AG08395 (cell line): ENCODE measurements around the gene MACROD2.
"Not testable (repeated sequence)": the region's sequence is repeated elsewhere in the genome, so short reads cannot be mapped to it uniquely, and the experiment has no call there.

Source experiments
- DNase-seq: peaks from one replicate; pipeline ENCODE4 v3.0.0; 2012; ENCODE audit warnings: mixed read lengths, low spot score

The MACROD2 gene

GRCh38 chr20:14193443-14193842 lies 198.1 kb downstream of the MACROD2 start:
- no peak for DNase-seq

GRCh38 chr20:14193885-14194284 lies 198.6 kb downstream of the MACROD2 start:
- no peak for DNase-seq

GRCh38 chr20:14197097-14197496 lies 201.8 kb downstream of the MACROD2 start:
- peak; percentile 69 for DNase-seq

- DNase-seq: no peak
These were observed 203.1 kb downstream of the MACROD2 start for GRCh38 chr20:14198416-14198815.

- DNase-seq: no peak
These were observed 203.8 kb downstream of the MACROD2 start for GRCh38 chr20:14199111-14199510.

- DNase-seq: no peak
These were observed 208.3 kb downstream of the MACROD2 start for GRCh38 chr20:14203657-14204056.

GRCh38 chr20:14207591-14207990 lies 212.3 kb downstream of the MACROD2 start:
- DNase-seq: no peak

GRCh38 chr20:14208956-14209355 lies 213.6 kb downstream of the MACROD2 start:
- DNase-seq: no peak

- DNase-seq: no peak
These were observed 214.8 kb downstream of the MACROD2 start for GRCh38 chr20:14210146-14210545.

- no peak for DNase-seq
These were observed 218.7 kb downstream of the MACROD2 start for GRCh38 chr20:14214046-14214445.

- not testable (repeated sequence) for DNase-seq
These were observed 220.6 kb downstream of the MACROD2 start for GRCh38 chr20:14215880-14216279.

GRCh38 chr20:14219801-14220461 lies 224.6 kb downstream of the MACROD2 start:
- no peak for DNase-seq

GRCh38 chr20:14220986-14221385 lies 225.7 kb downstream of the MACROD2 start:
- no peak for DNase-seq

GRCh38 chr20:14223806-14224205 lies 228.5 kb downstream of the MACROD2 start:
- DNase-seq: no peak

GRCh38 chr20:14226051-14227049 lies 231.0 kb downstream of the MACROD2 start:
- not testable (repeated sequence) for DNase-seq

- no peak for DNase-seq
These were observed 237.3 kb downstream of the MACROD2 start for GRCh38 chr20:14232650-14233049.

GRCh38 chr20:14234666-14235295 lies 239.5 kb downstream of the MACROD2 start:
- DNase-seq: peak; percentile 56

GRCh38 chr20:14235355-14235754 lies 240.0 kb downstream of the MACROD2 start:
- peak; percentile 37 for DNase-seq

GRCh38 chr20:14245368-14245970 lies 250.2 kb downstream of the MACROD2 start:
- peak; percentile 14 for DNase-seq

- DNase-seq: peak; percentile 12
These were observed 264.4 kb downstream of the MACROD2 start for GRCh38 chr20:14259689-14260088.

- DNase-seq: no peak
These were observed 265.1 kb downstream of the MACROD2 start for GRCh38 chr20:14260367-14260766.

GRCh38 chr20:14264869-14265268 lies 269.6 kb downstream of the MACROD2 start:
- peak; percentile 56 for DNase-seq
